NCI-H1930 (cell line): ENCODE results near the gene SLC35F4.
"Not testable (repeated sequence)": the region's sequence is repeated elsewhere in the genome, so short reads cannot be mapped to it uniquely, and the experiment has no call there.

Experiments used
- DNase-seq, 2 experiments: peaks; one replicate each; lab custom pipeline; 2025; lab: John Stamatoyannopoulos, UW

Gene SLC35F4

GRCh38 chr14:57725399-57726077 is 140.4 kb downstream of the SLC35F4 start:
- no peak for DNase-seq

- DNase-seq = not testable (repeated sequence)
These were observed 143.8 kb downstream of the SLC35F4 start for GRCh38 chr14:57722141-57722540.

- no peak for DNase-seq
These were observed 151.4 kb downstream of the SLC35F4 start for GRCh38 chr14:57714487-57714931.

- no peak for DNase-seq
These were observed 153.2 kb downstream of the SLC35F4 start for GRCh38 chr14:57712698-57713097.

GRCh38 chr14:57712102-57712501 is 153.8 kb downstream of the SLC35F4 start:
- DNase-seq = no peak

- no peak for DNase-seq
These were observed 156.0 kb downstream of the SLC35F4 start for GRCh38 chr14:57709909-57710308.

GRCh38 chr14:57709086-57709485 is 156.8 kb downstream of the SLC35F4 start:
- not testable (repeated sequence) for DNase-seq

GRCh38 chr14:57707219-57707618 is 158.7 kb downstream of the SLC35F4 start:
- DNase-seq = no peak

- no peak for DNase-seq
These were observed 161.1 kb downstream of the SLC35F4 start for GRCh38 chr14:57704763-57705162.

- no peak for DNase-seq
These were observed 165.9 kb downstream of the SLC35F4 start for GRCh38 chr14:57699947-57700346.

- no peak for DNase-seq
These were observed 173.2 kb downstream of the SLC35F4 start for GRCh38 chr14:57692671-57693070.

GRCh38 chr14:57687416-57687815 is 178.5 kb downstream of the SLC35F4 start:
- DNase-seq = peak; percentile 73 to 82

GRCh38 chr14:57686304-57686703 is 179.6 kb downstream of the SLC35F4 start:
- peak; percentile 54 to 70 for DNase-seq

- DNase-seq = no peak
These were observed 194.9 kb downstream of the SLC35F4 start for GRCh38 chr14:57671021-57671420.

GRCh38 chr14:57660208-57660607 is 205.7 kb downstream of the SLC35F4 start:
- no peak for DNase-seq

- no peak for DNase-seq
These were observed 206.8 kb downstream of the SLC35F4 start for GRCh38 chr14:57659052-57659451.

GRCh38 chr14:57657487-57657886 is 208.4 kb downstream of the SLC35F4 start:
- DNase-seq = no peak

GRCh38 chr14:57656853-57657252 is 209.0 kb downstream of the SLC35F4 start:
- DNase-seq = no peak

- no peak for DNase-seq
These were observed 213.1 kb downstream of the SLC35F4 start for GRCh38 chr14:57652769-57653168.

- no peak for DNase-seq
These were observed 224.1 kb downstream of the SLC35F4 start for GRCh38 chr14:57641776-57642175.

- DNase-seq = no peak
These were observed 225.9 kb downstream of the SLC35F4 start for GRCh38 chr14:57640036-57640435.

GRCh38 chr14:57637901-57638300 is 228.0 kb downstream of the SLC35F4 start:
- DNase-seq = no peak

- DNase-seq = no peak
These were observed 231.6 kb downstream of the SLC35F4 start for GRCh38 chr14:57634335-57634734.

- no peak for DNase-seq
These were observed 233.2 kb downstream of the SLC35F4 start for GRCh38 chr14:57632649-57633048.
